SK-N-SH treated with all-trans-retinoic acid at 6 μM for 48 hours (cell line): ENCODE measurements around the gene ELOVL6.
"Not testable (repeated sequence)": the region's sequence is repeated elsewhere in the genome, so short reads cannot be mapped to it uniquely, and the experiment has no call there.

ENCODE experiments used
- ATAC-seq: fragments of 200-7000 bp; cut with Tn5 transposase; 3 replicates; pipeline ENCODE4 v1.9.1; 2020; ENCODE audit warnings: mild to moderate bottlenecking, moderate library complexity
- ARNTL ChIP-seq: fragments of 450-650 bp; formaldehyde crosslinking; IDR thresholded peaks from 2 replicates; pipeline ENCODE4 v1.5.0; 2020; ENCODE audit warnings: low read depth, mild to moderate bottlenecking, moderate library complexity, borderline replicate concordance
- BACH2 ChIP-seq: fragments of 250-450 bp; sonication (Bioruptor Pico); IDR thresholded peaks from 2 replicates; pipeline ENCODE4 v1.9.0; 2021; ENCODE audit warnings: mild to moderate bottlenecking, borderline replicate concordance
- CSDC2 ChIP-seq: fragments of 250-450 bp; sonication (Bioruptor Pico); IDR thresholded peaks from 2 replicates; pipeline ENCODE4 v1.5.0; 2020; ENCODE audit warnings: mild to moderate bottlenecking, moderate library complexity
- ESRRG ChIP-seq: fragments of 250-450 bp; sonication (Bioruptor Pico); IDR thresholded peaks from 2 replicates; pipeline ENCODE4 v1.6.1; 2021; ENCODE audit warnings: mild to moderate bottlenecking
- GLIS3 ChIP-seq: fragments of 250-450 bp; sonication (Bioruptor Pico); IDR thresholded peaks from 2 replicates; pipeline ENCODE4 v1.5.0; 2020; ENCODE audit warnings: mild to moderate bottlenecking, moderate library complexity
- ISL1 ChIP-seq: fragments of 250-450 bp; sonication (Bioruptor Pico); IDR thresholded peaks from 2 replicates; pipeline ENCODE4 v2.1.2; 2022; ENCODE audit warnings: mild to moderate bottlenecking, moderate library complexity
- OSR1 ChIP-seq: fragments of 250-450 bp; sonication (Bioruptor Pico); IDR thresholded peaks from 2 replicates; pipeline ENCODE4 v1.8.0; 2022; ENCODE audit warnings: moderate library complexity, mild to moderate bottlenecking, inconsistent platforms
- PPARA ChIP-seq: fragments of 250-450 bp; sonication (Bioruptor Pico); IDR thresholded peaks from 2 replicates; pipeline ENCODE4 v1.5.0; 2020; ENCODE audit warnings: mild to moderate bottlenecking, borderline replicate concordance
- SNAI2 ChIP-seq: fragments of 250-450 bp; sonication (Bioruptor Pico); IDR thresholded peaks from 2 replicates; pipeline ENCODE4 v1.5.0; 2020; ENCODE audit warnings: mild to moderate bottlenecking, moderate library complexity
- TCF4 ChIP-seq: fragments of 250-450 bp; sonication (Bioruptor Pico); IDR thresholded peaks from 2 replicates; pipeline ENCODE4 v1.8.0; 2021; ENCODE audit warnings: mild to moderate bottlenecking, moderate library complexity, borderline replicate concordance
- TOX ChIP-seq: fragments of 250-450 bp; sonication (Bioruptor Pico); IDR thresholded peaks from 2 replicates; pipeline ENCODE4 v1.8.0; 2021; ENCODE audit warnings: mild to moderate bottlenecking, moderate library complexity, borderline replicate concordance
- TSHZ2 ChIP-seq: fragments of 250-450 bp; sonication (Bioruptor Pico); IDR thresholded peaks from 2 replicates; pipeline ENCODE4 v1.5.0; 2020; ENCODE audit warnings: mild to moderate bottlenecking, moderate library complexity
- ZC3H10 ChIP-seq: fragments of 250-450 bp; sonication (Bioruptor Pico); IDR thresholded peaks from 2 replicates; pipeline ENCODE4 v1.5.1; 2021; ENCODE audit warnings: mild to moderate bottlenecking, moderate library complexity
- ZFP3 ChIP-seq: fragments of 250-450 bp; sonication (Bioruptor Pico); IDR thresholded peaks from 2 replicates; pipeline ENCODE4 v1.5.0; 2020; ENCODE audit warnings: mild to moderate bottlenecking, moderate library complexity
- ZFP30 ChIP-seq: fragments of 450-650 bp; formaldehyde crosslinking; IDR thresholded peaks from 2 replicates; pipeline ENCODE4 v1.5.0; 2022; ENCODE audit warnings: mild to moderate bottlenecking, moderate library complexity
- ZNF565 ChIP-seq: fragments of 450-650 bp; formaldehyde crosslinking; conservative IDR thresholded peaks from 2 replicates; pipeline ENCODE4 v1.5.0; 2020; ENCODE audit warnings: low read depth, mild to moderate bottlenecking, moderate library complexity
- ZNF70 ChIP-seq: fragments of 450-650 bp; formaldehyde crosslinking; IDR thresholded peaks from 2 replicates; pipeline ENCODE4 v1.5.0; 2020; ENCODE audit warnings: mild to moderate bottlenecking, moderate library complexity
- ZNF8 ChIP-seq: fragments of 450-650 bp; formaldehyde crosslinking; IDR thresholded peaks from 2 replicates; pipeline ENCODE4 v1.5.0; 2020; ENCODE audit warnings: mild to moderate bottlenecking, moderate library complexity
- TF ChIP-seq, protein P1 (sequence below): fragments of 250-450 bp; sonication (Bioruptor Pico); IDR thresholded peaks from 2 replicates; pipeline ENCODE4 v1.8.0; 2021; ENCODE audit warnings: low read depth, mild to moderate bottlenecking, moderate library complexity, borderline replicate concordance
- TF ChIP-seq, protein P2 (sequence below): fragments of 250-450 bp; sonication (Bioruptor Pico); IDR thresholded peaks from 2 replicates; pipeline ENCODE4 v1.5.1; 2021; ENCODE audit warnings: mild to moderate bottlenecking, moderate library complexity
- TF ChIP-seq, protein P3 (sequence below): fragments of 250-450 bp; sonication (Bioruptor Pico); IDR thresholded peaks from 2 replicates; pipeline ENCODE4 v1.5.1; 2020; ENCODE audit warnings: low read depth, mild to moderate bottlenecking, moderate library complexity

The ELOVL6 gene

DNA sequence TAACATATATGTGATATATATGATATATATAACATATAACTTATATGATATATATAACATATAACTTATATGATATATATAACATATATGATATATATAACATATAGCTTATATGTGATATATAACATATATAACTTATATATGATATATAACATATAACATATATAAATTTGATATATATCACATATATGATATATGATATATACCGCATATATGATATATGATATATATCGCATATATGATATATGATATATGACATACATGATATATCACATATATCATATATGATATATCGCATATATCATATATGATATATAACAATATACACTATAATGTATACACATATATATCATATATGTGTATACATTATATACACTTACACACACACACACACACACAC, 114.3 kb downstream of the ELOVL6 start:
- no peak for TF ChIP-seq BACH2 (CRISPR knock-in tag)
- TF ChIP-seq TOX, result no peak
- no peak for TF ChIP-seq PPARA (CRISPR knock-in tag)
- no peak for TF ChIP-seq OSR1 (CRISPR knock-in tag)
- TF ChIP-seq, protein P1, sequence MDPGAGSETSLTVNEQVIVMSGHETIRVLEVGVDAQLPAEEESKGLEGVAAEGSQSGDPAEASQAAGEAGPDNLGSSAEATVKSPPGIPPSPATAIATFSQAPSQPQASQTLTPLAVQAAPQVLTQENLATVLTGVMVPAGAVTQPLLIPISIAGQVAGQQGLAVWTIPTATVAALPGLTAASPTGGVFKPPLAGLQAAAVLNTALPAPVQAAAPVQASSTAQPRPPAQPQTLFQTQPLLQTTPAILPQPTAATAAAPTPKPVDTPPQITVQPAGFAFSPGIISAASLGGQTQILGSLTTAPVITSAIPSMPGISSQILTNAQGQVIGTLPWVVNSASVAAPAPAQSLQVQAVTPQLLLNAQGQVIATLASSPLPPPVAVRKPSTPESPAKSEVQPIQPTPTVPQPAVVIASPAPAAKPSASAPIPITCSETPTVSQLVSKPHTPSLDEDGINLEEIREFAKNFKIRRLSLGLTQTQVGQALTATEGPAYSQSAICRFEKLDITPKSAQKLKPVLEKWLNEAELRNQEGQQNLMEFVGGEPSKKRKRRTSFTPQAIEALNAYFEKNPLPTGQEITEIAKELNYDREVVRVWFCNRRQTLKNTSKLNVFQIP (CRISPR knock-in tag), result no peak
- TF ChIP-seq, protein P2, sequence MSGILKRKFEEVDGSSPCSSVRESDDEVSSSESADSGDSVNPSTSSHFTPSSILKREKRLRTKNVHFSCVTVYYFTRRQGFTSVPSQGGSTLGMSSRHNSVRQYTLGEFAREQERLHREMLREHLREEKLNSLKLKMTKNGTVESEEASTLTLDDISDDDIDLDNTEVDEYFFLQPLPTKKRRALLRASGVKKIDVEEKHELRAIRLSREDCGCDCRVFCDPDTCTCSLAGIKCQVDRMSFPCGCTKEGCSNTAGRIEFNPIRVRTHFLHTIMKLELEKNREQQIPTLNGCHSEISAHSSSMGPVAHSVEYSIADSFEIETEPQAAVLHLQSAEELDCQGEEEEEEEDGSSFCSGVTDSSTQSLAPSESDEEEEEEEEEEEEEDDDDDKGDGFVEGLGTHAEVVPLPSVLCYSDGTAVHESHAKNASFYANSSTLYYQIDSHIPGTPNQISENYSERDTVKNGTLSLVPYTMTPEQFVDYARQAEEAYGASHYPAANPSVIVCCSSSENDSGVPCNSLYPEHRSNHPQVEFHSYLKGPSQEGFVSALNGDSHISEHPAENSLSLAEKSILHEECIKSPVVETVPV (CRISPR knock-in tag), result no peak
- TF ChIP-seq ZFP3, result no peak
- TF ChIP-seq ISL1 (CRISPR knock-in tag), result no peak
- no peak for TF ChIP-seq ZC3H10
- no peak for TF ChIP-seq ZFP30 (CRISPR knock-in tag)
- TF ChIP-seq TSHZ2 (CRISPR knock-in tag), result no peak
- no peak for TF ChIP-seq CSDC2 (CRISPR knock-in tag)
- TF ChIP-seq GLIS3 (CRISPR knock-in tag), result no peak
- no peak for TF ChIP-seq ZNF8 (CRISPR knock-in tag)
- TF ChIP-seq ZNF565 (CRISPR knock-in tag), result no peak

DNA sequence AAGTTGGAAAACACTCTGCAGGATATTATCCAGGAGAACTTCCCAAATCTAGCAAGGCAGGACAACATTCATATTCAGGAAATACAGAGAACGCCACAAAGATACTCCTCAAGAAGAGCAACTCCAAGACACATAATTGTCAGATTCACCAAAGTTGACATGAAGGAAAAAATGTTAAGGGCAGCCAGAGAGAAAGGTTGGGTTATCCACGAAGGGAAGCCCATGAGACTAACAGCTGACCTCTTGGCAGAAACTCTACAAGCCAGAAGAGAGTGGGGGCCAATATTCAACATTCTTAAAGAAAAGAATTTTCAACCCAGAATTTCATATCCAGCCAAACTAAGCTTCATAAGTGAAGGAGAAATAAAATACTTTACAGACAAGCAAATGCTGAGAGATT, 120.3 kb downstream of the ELOVL6 start:
- not testable (repeated sequence) for ATAC-seq

More for the DNA sequence above, 114.3 kb downstream of the ELOVL6 start:
- no peak for ATAC-seq

- not testable (repeated sequence) for ATAC-seq
These were observed 121.6 kb downstream of the ELOVL6 start for GRCh38 chr4:110076828-110077227.

GRCh38 chr4:110075891-110076290, 122.5 kb downstream of the ELOVL6 start:
- no peak for TF ChIP-seq TCF4 (CRISPR knock-in tag)
- TF ChIP-seq, all 23 proteins: peak for 0
- ATAC-seq, result no peak

DNA sequence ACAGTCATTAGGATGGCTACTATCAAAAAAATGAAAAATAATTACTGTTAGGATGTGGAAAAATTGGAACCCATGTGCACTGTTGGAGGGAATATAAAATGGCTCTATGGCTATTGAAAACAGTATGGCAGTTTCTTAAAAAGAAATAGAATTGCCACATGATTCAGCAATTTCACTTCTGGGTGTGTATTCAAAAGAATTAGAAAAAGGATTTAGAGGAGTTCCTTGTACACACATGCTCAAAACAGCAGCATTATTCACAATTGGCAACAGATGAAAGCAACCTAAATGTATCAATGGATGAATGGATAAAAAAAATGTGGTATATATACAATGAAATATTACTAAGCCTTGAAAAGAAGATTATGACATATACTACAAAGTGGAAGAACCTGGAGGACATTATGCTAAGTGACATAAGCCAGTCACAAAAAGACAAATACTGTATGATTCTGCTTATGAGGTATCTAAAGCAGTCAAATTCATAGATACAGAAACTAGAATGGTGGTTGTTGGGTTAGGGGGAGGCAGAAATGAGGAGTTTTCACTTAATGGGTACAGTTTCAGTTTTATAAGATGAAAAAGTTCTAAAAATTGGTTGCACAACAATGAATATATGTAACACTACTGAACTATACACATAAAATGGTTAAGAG, 123.2 kb downstream of the ELOVL6 start:
- no peak for ATAC-seq
- no peak for TF ChIP-seq SNAI2 (CRISPR knock-in tag)
- TF ChIP-seq PPARA (CRISPR knock-in tag), result no peak
- TF ChIP-seq ZFP30 (CRISPR knock-in tag), result no peak
- TF ChIP-seq OSR1 (CRISPR knock-in tag), result no peak
- TF ChIP-seq ZNF565 (CRISPR knock-in tag), result no peak
- TF ChIP-seq BACH2 (CRISPR knock-in tag), result no peak
- TF ChIP-seq TCF4 (CRISPR knock-in tag), result no peak
- TF ChIP-seq ARNTL (CRISPR knock-in tag), result no peak
- TF ChIP-seq ESRRG (CRISPR knock-in tag), result no peak
- TF ChIP-seq CSDC2 (CRISPR knock-in tag), result no peak
- TF ChIP-seq GLIS3 (CRISPR knock-in tag), result no peak
- TF ChIP-seq, protein P3, sequence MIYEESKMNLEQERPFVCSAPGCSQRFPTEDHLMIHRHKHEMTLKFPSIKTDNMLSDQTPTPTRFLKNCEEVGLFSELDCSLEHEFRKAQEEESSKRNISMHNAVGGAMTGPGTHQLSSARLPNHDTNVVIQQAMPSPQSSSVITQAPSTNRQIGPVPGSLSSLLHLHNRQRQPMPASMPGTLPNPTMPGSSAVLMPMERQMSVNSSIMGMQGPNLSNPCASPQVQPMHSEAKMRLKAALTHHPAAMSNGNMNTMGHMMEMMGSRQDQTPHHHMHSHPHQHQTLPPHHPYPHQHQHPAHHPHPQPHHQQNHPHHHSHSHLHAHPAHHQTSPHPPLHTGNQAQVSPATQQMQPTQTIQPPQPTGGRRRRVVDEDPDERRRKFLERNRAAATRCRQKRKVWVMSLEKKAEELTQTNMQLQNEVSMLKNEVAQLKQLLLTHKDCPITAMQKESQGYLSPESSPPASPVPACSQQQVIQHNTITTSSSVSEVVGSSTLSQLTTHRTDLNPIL (CRISPR knock-in tag), result no peak
- TF ChIP-seq, protein P1 (CRISPR knock-in tag), result no peak
- no peak for TF ChIP-seq ZNF8 (CRISPR knock-in tag)
- TF ChIP-seq TOX, result no peak
- TF ChIP-seq ZFP3, result no peak
- no peak for TF ChIP-seq ZNF70 (CRISPR knock-in tag)
- TF ChIP-seq TSHZ2 (CRISPR knock-in tag), result no peak
